ENCODE results near the gene P2RX4. TPM values are rescaled to one million over a fixed set of nuclear protein-coding genes. Genes with fewer than 3 reads are reported as not detected.

The P2RX4 gene
- polyA plus RNA-seq, 3 donors = 61.8 to 87.7 (median 74.7) TPM

DNA sequence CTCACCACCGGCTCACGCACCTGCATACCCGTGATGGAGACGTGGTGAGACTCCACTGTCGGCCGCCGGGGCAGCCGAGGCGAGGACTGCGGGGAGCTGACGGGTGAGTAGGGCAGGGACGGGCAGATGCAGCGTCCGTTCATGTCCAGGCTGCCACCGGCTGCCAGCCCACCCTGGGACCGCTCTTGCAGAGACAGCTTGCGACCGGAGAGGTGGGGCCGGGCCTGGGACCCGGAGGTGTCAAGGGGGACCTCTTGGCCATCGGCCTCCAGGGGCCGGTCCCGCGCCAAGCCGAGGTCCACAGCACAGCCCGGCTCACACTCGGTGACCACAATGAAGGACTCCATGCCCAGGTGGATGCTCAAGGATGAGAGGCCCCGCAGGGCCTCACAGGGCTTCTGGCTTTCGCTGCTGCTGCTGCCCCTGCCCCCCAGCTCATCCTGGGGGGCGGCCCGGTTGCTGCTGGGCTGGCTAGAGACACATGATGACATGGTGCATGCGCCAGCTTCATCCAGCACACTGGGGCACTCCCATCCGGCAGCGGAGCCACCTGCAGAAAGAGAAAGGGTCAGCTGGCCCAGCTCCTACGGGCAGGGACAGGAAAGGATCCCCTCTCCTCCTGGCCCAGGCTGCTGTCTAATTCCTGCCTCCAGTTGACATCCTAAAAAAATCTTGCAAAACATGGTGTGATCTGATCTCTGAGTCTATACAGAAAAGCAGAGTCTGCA lies 64.3 kb downstream of the P2RX4 start:
- no peak overlapping the region for H3K4me3 ChIP-seq (replicated peaks in 1 of 3; ENCODE audit: low read depth in 2 of 3, low read length in 3 of 3)
- H3K27ac ChIP-seq (ENCODE audit: low read depth in 1 of 2, low read length in 2 of 2) = peak overlapping the region in 1 of 2 donors; percentile 62
- peaks cover 27 to 30% of the 10 kb centered on the region in 2 donors for H3K4me1 ChIP-seq (ENCODE audit: control insufficient read depth in 1 of 2, insufficient read depth in 2 of 2, low read length in 2 of 2)
- WGBS (ENCODE audit: insufficient coverage) = 98% methylated on average over 34 of the region's 35 CpGs
- Mint-ChIP-seq H3K27me3 (ENCODE audit: low read depth in 3 of 3) (peaks cover 0 to 3% (median 2%) of the 10 kb centered on the region in 3 donors), H3K9me3 (peaks cover 0 to 14% (median 7%) of the 10 kb centered on the region in 7 donors), H3K4me3 (no peak overlapping the region), H3K27ac (peak overlapping the region in 5 of 7 donors; percentile 26 to 99 (median 77)), H3K4me1 (peaks cover 34% of the 10 kb centered on the region), H3K36me3 (peaks cover 59 to 81% of the 10 kb centered on the region in 2 donors)
- H4K20me1 ChIP-seq (ENCODE audit: insufficient read depth, low read length) = peaks cover 52% of the 10 kb centered on the region
- no peak overlapping the region for H3K9ac ChIP-seq (ENCODE audit: insufficient read depth, low read length, poor library complexity, severe bottlenecking)
- H3K27me3 ChIP-seq (ENCODE audit: control insufficient read depth in 2 of 2, insufficient read depth in 2 of 2, low read length in 2 of 2) = no peaks in the 10 kb centered on the region
- TF ChIP-seq, protein P1, sequence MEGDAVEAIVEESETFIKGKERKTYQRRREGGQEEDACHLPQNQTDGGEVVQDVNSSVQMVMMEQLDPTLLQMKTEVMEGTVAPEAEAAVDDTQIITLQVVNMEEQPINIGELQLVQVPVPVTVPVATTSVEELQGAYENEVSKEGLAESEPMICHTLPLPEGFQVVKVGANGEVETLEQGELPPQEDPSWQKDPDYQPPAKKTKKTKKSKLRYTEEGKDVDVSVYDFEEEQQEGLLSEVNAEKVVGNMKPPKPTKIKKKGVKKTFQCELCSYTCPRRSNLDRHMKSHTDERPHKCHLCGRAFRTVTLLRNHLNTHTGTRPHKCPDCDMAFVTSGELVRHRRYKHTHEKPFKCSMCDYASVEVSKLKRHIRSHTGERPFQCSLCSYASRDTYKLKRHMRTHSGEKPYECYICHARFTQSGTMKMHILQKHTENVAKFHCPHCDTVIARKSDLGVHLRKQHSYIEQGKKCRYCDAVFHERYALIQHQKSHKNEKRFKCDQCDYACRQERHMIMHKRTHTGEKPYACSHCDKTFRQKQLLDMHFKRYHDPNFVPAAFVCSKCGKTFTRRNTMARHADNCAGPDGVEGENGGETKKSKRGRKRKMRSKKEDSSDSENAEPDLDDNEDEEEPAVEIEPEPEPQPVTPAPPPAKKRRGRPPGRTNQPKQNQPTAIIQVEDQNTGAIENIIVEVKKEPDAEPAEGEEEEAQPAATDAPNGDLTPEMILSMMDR (IDR thresholded peaks at IDR 0.05) = no peak
- no peaks in the 10 kb centered on the region for H3K9me3 ChIP-seq (replicated peaks in 1 of 2; ENCODE audit: control insufficient read depth in 1 of 2, insufficient read depth in 1 of 2, low read length in 2 of 2)
- intact Hi-C loops (cut with micrococcal nuclease) = loop anchor here in 1 of 2 donors (10.0 kb wide), 1 partner anchor 151 kb away; no protein-coding TSS in a partner anchor
- no peak for DNase-seq
- no peak overlapping the region for H3K4me2 ChIP-seq (replicated peaks; ENCODE audit: extremely low read depth, low read length, poor library complexity, severe bottlenecking)
- H3K36me3 ChIP-seq (replicated peaks in 1 of 2; ENCODE audit: control insufficient read depth in 1 of 2, insufficient read depth in 2 of 2, low read length in 2 of 2) = peaks cover 53 to 63% of the 10 kb centered on the region in 2 donors
- no peak overlapping the region for H2AFZ ChIP-seq (ENCODE audit: insufficient read depth, low read depth, low read length, poor library complexity, severe bottlenecking)
- H3K79me2 ChIP-seq (ENCODE audit: insufficient read depth, low read length) = peaks cover 70% of the 10 kb centered on the region

GRCh38 chr12:121277374-121277759 lies 67.4 kb downstream of the P2RX4 start:
- intact Hi-C loops (cut with micrococcal nuclease) = loop anchor here (2.0 to 10.0 kb wide), 3 partner anchors 35 to 147 kb away; no protein-coding TSS in a partner anchor
- H3K4me3 ChIP-seq (replicated peaks in 1 of 3; ENCODE audit: low read depth in 2 of 3, low read length in 3 of 3) = no peak overlapping the region
- 100% methylated on average over 1 of the region's 6 CpGs for WGBS (ENCODE audit: insufficient coverage)
- no peaks in the 10 kb centered on the region for H3K9me3 ChIP-seq (replicated peaks in 1 of 2; ENCODE audit: control insufficient read depth in 1 of 2, insufficient read depth in 1 of 2, low read length in 2 of 2)
- no peak overlapping the region for H2AFZ ChIP-seq (ENCODE audit: insufficient read depth, low read depth, low read length, poor library complexity, severe bottlenecking)
- peaks cover 0 to 18% (median 6%) of the 10 kb centered on the region in 7 donors for H3K9me3 Mint-ChIP-seq
- H3K4me3 Mint-ChIP-seq = peak overlapping the region in 1 of 2 donors; percentile 59
- H3K79me2 ChIP-seq (ENCODE audit: insufficient read depth, low read length) = peaks cover 81% of the 10 kb centered on the region
- TF ChIP-seq, protein P1 (IDR thresholded peaks at IDR 0.05) = no peak
- H3K4me1 Mint-ChIP-seq = peaks cover 49% of the 10 kb centered on the region
- peaks cover 25 to 45% of the 10 kb centered on the region in 2 donors for H3K36me3 ChIP-seq (replicated peaks in 1 of 2; ENCODE audit: control insufficient read depth in 1 of 2, insufficient read depth in 2 of 2, low read length in 2 of 2)
- peak overlapping the region; percentile 72 for H3K9ac ChIP-seq (ENCODE audit: insufficient read depth, low read length, poor library complexity, severe bottlenecking)
- peaks cover 34% of the 10 kb centered on the region for H4K20me1 ChIP-seq (ENCODE audit: insufficient read depth, low read length)
- peak; percentile 75 to 92 (median 92) for DNase-seq
- peaks cover 61 to 85% of the 10 kb centered on the region in 2 donors for H3K36me3 Mint-ChIP-seq
- peaks cover 0 to 3% (median 2%) of the 10 kb centered on the region in 3 donors for H3K27me3 Mint-ChIP-seq (ENCODE audit: low read depth in 3 of 3)
- H3K27ac Mint-ChIP-seq = peak overlapping the region; percentile 98 to 100 (median 99)
- H3K27ac ChIP-seq (ENCODE audit: low read depth in 1 of 2, low read length in 2 of 2) = peak overlapping the region; percentile 98 to 99
- peaks cover 34 to 37% of the 10 kb centered on the region in 2 donors for H3K4me1 ChIP-seq (ENCODE audit: control insufficient read depth in 1 of 2, insufficient read depth in 2 of 2, low read length in 2 of 2)
- H3K4me2 ChIP-seq (replicated peaks; ENCODE audit: extremely low read depth, low read length, poor library complexity, severe bottlenecking) = peak overlapping the region; percentile 41
- H3K27me3 ChIP-seq (ENCODE audit: control insufficient read depth in 2 of 2, insufficient read depth in 2 of 2, low read length in 2 of 2) = no peaks in the 10 kb centered on the region
